PFSK-1 (cell line): ENCODE measurements around the gene ERI3.

ENCODE experiments used
- POLR2AphosphoS5 ChIP-seq: IDR thresholded peaks from 2 replicates; pipeline ENCODE4 v1.6.1; 2012; ENCODE audit warnings: low read depth, mild to moderate bottlenecking, control low read depth, low read length, moderate library complexity
- TAF1 ChIP-seq: IDR thresholded peaks from 2 replicates; pipeline ENCODE4 v1.6.1; 2012; ENCODE audit warnings: low read length, control low read depth, borderline replicate concordance; ENCODE audit not compliant: insufficient read depth

DNA sequence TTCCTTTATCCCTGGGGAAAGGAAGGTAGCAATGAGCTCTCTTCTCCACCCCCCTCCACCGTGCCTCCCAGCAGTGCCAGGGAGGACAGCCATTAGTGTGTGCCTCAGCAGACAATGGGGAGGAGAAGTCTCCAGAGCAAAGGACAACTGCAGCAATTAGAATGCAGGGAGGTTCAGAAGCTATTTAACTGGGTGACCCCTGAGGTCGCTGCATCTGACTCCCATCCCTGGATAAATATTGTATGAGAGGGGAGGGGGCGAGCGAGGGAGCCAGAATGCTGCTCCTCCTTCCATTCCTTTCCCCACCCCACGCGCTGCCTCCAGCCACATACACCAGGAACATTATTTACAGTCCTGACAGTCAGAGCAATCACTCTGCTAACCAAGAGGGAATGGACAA, 59.0 kb downstream of the ERI3 start:
- TF ChIP-seq TAF1, result no peak
- TF ChIP-seq POLR2AphosphoS5, result no peak
